Measurements from ENCODE around the gene NPW.
A peak's percentile ranks its signal among the peaks of the same experiment; 100 is the strongest.
"Not testable (repeated sequence)": the region's sequence is repeated elsewhere in the genome, so short reads cannot be mapped to it uniquely, and the experiment has no call there.

NPW gene

DNA sequence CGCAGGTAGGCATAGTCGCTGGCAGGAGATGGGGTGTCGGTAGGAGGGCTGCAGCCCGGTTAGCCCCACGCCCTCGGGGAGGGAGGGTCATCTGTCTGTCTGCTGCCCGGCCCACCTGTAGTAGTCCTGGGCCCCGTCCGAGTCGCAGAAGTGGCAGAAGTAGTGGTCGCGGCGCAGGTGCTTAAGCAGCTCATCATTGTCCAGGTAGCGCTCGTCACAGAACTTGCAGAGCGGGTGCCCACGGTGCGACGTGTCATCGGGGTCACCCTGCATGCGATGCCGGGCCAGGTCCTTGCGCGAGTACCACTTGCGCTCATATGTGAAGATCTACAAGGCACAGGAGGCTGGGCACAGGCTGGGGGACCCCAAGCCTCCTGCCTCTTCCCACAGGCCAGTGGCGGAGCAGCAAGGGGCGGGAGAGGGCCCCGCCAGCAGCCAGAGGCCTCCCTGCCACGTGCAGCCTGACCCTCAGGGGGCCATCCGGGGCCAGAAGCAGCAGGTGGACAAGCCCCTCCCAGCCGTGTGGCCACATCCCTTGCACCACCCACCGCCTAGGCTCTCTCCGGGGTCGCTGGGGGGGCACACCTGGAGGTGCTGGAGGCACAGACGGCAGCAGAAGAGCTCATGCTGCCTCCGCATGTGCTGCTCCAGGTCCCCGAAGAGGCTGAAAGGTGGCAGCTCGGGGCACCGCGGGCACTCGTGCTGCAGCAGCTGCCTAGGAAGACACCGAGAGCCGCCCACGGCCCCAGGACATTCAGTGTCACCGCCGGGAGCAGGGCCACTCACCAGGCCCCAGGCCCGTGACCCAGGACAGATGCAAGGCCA is 17.0 kb upstream of the NPW start:
- DNase-seq = no peak

DNA sequence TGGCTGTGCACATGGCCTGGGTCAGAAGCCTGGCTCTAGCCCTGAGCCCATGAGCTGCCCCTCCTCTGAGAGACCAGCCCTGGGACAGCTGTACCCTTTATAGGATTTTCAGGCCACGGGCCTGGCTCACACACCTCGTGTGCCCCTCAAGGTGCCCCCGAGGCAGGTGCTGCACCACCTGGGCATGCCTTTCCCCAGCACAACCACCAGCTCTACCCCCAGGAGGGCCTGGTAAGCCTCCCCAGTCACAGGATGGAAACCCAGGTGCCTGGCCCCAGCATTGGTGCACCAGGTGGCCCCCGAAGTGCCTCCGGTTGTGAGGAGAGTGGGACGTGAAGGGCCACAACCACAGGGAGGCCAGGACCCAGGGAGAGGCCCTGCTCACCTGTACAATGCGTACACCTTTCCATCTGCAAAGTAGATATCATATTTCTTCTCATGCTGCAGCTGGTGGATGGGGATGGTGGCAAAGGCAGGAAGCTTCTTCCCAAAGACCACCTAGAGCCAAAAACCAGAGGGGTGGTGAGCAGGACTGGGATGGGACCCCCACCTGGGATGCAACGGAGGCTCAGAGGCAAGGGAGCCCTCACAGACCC is 16.3 kb upstream of the NPW start:
- no peak for DNase-seq

DNA sequence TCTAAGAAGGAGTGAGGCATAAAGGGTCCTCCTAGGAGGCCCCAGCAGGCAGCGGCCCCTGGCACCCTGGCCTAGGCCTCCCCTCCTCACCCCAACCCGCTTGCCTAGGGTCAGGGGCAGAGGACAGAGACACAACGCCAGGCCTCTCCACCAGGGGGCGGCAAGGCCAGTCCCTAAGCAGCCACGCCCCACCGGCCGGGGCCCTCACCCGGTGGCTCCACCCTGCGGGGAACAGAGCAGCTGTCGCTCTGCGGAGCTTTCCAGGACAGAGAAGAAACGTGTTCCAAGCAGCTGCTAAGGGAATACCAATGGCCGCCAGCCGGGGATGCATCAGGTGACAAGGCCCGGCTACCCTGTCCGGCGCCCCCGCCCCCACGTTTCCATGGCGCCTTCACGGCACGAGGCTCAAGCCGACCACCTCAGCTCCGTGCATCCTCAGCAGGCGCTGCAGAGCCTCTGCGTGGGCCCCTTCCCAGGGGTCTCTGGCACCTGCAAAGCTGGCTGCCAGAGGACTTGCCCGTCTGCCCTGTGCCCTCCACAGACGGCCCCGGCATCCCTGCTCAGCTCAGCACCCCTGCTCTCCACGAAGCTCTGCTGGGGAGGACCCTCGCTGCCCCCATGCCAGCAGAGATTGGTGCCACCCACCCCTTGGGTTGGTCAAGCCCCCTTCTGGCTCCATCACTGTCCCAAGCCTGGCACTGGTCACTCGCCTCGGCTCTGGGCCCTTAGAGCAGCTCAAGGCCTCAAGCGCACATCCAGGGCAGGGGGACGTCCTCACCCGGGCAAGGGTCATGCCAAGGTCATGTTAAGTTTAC is 15.6 kb upstream of the NPW start:
- DNase-seq = peak; percentile 96

DNA sequence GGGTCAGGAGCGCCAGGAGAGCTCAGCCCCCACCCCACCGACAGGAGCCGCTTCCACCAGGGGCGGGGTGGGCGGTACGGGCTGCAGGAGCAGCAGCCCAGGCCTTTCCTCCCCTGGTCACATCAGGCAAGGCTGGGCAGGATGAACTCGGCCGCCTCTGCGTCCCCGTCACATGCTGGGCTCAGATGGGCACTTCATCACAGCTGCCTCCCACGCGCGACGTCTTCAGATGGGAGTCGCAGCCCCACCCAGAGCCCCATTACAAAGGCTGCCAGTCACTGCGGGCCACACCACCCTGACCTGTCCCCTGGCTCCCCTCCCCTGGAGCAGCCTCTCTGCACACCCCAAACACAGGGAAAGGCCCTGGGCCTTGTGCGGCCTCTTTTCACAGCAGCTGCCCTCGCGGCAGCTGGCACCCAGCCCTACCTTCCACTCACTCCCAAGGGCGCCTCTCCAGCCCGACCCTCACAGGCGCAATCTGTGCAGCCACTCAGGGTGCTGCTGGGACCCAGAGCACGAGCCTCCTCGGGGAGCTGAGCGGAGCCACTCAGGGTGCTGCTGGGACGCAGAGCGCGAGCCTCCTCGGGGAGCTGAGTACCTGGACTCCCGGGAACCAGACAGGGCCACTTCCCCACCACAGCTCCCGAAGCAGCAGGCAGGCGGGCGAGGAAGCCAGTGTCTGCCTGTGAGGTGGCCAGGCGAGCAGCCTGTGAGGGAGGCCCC is 14.6 kb upstream of the NPW start:
- DNase-seq = peak; percentile 15

DNA sequence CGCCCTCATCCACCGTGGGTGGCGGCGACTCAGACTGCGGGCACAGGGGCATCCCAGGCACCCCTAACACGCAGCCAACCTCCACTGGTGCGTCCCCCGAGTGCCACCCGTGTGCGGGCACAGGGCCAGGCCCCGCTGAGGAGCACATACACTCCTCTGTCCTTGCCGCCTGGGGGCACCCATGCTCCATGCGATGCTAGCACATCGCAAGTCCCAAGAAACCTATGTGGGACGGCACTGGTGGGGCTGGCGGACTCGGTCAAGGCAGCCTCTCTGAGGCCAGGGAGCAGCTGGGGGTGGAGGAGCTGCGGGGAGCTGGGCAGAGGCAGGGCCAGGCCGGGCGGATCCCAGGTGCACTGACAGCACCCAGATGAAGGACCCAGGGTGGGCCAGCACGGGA is 13.9 kb upstream of the NPW start:
- DNase-seq = no peak

DNA sequence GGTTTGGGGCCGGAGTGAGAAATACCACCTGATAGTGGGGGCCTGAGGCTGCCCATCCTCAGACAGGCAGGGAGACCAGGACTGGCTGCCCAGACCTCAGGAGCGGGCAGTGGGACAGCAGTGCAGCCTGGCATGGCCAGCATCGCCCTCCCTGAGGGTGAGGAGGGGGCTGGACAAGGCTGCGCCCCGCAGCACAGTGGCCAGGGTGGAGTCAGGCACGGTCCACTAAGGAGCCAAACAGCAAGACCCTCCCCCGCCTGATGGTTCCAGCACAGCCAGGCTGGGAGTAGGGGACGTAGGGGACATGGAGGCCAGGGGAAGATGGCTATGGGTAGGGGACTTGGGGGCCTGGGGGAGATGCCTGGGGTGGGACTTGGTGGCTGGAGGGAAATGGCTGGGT is 13.3 kb upstream of the NPW start:
- no peak for DNase-seq

DNA sequence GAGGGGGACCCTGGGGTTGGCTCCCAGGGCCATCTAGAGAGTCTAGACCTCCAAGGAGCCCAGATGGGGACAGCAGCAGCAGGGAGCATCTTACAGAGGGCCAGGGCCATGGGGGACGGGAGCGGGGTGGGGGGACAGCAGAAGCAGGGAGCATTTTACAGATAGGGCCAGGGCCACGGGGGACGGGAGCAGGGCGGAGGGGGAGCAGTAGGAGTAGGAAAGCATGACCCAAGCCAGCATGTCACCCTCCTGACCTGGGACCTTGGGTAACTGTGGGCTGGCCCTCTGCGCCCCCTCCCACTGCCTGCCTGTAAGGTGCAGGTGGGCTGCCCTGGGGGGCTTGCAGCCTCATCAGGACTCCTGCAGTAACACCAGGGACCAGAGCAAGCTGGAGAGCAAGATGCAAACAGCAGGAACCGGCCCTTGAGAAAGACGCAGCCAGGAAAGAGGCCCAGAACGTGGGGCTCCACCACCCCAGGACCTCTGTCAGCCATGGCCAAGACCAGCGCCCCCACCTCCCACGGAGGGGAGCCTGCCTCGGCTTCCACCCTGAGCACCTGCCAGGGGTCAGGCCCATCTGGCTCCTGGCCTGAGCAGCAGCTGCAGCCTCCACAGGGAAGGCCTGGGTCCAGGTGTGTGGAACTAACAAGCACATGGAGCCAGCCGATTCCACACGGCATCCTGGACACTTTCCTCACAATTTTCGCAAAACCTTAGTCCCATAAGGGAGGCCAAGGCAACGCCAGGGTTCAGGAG is 12.3 kb upstream of the NPW start:
- no peak for DNase-seq

DNA sequence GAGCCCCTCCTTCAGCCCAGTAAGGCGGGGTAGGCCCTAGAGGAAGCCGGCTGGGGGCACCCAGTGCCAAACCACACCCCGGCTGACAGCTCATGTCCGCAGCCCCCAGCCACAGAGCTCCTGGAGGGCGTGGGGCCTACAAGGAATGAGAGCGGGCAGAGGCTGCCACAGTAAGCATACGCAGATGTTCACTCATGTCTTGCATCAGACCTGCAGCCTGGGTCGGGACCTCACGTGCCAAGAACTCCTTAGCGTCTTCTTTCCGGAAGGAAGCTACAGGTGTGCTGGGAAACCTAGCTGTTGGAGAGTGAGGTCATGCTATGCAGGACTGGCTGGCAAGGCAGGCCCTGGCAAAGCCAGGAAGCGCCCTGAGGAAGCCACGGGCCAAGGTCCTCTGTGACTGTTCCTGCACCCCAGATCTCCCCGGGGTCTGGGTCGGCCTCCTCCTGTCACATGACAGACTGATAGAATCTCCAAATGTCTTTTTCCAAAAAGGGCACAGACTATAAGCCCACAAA is 11.5 kb upstream of the NPW start:
- DNase-seq = no peak

DNA sequence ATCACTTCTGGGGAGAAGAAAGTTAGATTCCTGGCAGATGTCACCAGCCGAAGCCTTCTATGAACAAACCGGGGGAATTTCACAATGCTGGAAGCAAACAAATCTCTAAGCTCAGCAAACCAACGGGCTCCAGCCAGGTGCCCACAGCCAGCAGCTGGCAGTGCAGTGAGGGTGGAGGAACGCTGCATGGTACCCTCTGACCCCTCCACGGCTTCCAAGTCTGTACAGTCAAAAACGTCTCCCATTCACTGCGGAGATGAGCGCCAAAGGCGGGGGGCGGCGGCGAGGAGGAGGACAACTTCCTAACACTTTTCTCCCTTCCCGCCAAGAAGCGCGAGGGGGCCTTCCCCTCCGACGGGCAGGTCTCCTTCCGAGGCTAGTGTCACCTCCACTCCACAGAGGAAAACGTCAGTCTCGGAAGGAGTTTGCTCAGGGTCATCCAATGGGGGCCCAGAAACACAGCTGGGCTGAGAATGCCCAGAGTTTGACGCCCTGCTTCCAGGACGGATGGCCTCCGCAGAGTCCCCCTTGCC is 10.9 kb upstream of the NPW start:
- peak; percentile 37 for DNase-seq

DNA sequence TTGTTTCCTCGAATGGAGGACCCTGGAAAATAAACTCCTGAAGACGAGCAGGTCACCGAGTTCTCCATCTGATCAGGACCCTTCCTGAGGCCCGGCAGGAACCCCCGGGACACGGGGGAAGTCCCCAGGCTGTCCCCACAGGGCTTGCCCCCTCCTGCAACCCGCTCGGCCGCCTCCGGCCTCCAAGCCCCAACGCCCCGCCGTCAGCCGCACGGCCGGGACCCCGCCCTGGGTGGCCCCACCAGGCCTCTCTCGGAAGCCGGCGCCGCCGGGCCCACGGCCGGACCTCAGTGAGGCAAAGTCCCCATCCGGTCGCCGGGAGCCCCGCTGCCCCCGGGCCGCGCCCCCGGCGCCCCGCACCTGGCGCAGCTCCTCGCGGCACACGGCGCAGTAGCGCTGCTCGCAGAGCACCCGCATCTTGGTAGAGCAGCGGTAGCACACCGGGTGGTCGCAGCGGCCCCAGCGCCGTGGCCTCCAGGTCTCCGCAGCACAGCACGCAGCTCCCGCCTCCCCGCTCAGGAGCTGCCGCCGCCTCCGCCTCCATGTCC is 10.3 kb upstream of the NPW start:
- DNase-seq = peak; percentile 38

DNA sequence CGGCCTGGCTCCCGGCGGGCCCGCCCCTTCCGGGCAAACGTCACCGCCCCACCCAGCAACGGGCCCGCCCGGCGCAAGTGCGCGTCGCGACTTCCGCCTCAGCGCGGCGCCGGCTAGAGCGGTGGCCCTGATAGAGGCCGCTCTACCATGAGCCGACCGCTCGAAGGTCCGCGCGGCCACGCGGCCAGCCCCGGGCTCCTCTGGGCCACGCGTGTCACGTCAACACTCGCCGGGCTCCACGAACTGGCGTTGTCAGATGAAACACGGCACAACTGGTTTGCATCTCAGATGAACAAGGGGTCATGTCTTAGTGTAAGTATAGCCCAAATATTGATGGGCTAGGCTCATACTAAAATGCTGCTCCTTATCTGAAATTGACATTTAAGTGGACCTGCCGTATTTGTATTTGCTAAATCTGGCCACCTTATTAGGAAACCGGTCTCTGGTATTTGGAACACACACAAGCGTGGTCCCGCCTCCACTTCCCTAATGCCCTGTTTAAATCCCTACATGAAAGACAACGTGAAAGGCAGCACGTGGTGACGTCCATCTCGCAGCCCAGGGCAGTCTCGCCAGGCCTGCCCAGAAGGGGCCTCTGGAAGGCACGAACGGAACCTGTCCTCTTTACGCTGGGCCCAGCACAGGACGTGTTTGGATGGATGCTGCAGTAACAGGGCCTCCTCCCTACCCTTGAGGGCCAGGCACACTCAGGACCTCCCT is 9.6 kb upstream of the NPW start, which contains the start of gene ZNF598:
Gene ZNF598 (minus strand): TSS at position 31 of the 720 bp plus-strand sequence.
- DNase-seq = peak; percentile 94

DNA sequence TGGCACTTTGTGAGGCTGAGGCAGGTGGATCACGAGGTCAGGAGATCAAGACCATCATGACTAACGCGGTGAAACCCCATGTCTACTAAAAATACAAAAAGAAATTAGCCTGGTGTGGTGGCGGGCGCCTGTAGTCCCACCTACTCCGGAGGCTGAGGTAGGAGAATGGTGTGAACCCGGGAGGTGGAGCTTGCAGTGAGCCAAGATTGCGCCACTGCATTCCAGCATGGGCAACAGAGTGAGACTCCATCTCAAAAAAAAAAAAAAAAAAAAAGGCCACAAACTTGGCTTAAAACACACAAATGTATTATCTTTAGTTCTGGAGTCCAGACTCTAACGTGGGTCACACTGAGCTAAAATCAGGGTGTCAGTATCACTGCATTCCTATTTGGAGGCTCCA is 7.9 kb upstream of the NPW start:
- DNase-seq = not testable (repeated sequence)

DNA sequence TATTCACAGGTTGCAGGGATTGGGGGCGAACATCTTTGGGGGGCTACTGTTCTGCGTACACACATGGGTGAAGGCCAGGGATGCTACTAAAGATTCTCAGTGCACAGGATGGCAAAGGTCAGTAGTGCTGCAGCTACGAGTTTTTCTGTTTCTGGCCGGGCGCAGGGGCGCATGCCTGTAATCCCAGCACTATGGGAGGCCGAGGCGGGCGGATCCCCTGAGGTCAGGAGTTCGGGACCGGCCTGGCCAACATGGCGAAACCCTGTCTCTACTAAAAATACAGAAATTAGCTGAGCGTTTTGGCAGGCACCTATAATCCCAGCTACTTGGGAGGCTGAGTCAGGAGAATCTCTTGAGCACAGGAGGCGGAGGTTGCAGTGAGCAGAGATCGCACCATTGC is 6.1 kb upstream of the NPW start:
- DNase-seq = no peak

DNA sequence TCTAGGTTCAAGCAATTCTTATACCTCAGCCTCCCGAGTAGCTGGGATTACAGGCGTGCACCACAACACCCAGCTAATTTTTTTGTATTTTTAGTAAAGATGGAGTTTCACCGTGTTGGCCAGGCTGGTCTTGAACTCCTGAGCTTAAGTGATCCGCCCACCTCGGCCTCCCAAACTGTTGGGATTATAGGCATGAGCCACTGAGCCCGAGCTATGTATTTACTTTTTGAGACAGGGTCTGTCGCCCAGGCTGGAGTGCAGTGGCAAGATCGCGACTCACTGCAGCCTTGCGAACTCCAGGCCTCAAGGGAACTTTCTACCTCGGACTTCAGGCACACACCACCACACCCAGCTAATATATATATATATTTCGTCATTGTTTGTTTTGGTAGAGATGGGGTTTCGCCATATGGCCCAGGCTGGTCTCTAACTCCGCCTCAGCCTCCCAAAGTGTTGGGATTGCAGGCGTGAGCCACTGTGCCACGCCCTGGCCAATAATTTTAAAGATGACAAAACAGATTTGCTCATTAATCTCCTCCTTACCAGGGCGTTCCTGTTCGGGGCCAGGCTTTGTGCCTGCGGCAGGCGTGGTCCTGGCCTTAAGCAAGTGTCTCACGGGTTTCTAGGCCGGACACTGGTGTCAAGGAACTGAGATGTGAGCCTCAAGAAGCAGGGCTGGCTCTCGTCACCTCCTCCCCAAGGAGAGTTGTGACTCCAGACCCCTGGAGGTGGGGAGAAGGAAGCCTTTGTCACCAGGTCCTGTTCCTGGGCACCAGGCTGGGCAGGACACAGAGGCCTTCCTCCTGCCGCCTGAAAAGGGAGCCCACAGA is 4.3 kb upstream of the NPW start:
- no peak for DNase-seq

DNA sequence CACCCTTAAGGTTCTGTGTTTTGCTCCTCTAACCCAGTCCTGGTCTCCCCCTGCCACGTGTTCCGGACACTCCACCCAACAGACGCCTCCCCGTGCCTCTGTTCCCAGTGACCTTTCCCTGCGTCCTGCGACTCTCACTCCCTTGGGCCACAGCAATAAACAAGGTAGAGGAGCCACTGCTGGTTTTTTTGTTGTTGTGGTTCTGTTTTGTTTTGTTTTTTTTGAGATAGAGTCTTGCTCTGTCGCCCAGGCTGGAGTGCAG is 3.7 kb upstream of the NPW start:
- DNase-seq = no peak

DNA sequence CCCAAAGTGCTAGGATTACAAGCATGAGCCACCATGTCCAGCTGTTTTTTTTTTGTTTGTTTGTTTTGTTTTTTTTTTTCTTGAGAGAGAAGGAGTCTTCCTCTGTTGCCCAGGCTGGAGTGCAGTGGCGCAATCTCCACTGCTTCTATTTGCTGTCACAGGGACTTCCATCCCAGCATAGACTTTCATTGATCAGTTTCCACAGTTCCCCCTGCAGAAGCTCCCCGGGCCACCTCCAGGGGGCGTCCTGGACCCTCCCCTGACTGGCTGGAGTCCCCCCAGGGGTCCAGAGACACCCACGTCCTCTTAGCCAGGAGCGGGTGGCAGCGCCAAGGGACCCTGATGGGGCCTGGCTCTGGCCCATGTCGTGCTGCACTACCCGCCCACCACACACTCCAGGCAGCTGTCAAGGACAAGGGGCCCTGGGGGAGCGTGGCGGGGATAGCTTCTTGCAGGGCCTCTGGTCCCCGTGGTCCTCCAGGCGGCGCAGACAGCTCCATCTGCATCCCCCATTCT is 3.1 kb upstream of the NPW start:
- DNase-seq = no peak

DNA sequence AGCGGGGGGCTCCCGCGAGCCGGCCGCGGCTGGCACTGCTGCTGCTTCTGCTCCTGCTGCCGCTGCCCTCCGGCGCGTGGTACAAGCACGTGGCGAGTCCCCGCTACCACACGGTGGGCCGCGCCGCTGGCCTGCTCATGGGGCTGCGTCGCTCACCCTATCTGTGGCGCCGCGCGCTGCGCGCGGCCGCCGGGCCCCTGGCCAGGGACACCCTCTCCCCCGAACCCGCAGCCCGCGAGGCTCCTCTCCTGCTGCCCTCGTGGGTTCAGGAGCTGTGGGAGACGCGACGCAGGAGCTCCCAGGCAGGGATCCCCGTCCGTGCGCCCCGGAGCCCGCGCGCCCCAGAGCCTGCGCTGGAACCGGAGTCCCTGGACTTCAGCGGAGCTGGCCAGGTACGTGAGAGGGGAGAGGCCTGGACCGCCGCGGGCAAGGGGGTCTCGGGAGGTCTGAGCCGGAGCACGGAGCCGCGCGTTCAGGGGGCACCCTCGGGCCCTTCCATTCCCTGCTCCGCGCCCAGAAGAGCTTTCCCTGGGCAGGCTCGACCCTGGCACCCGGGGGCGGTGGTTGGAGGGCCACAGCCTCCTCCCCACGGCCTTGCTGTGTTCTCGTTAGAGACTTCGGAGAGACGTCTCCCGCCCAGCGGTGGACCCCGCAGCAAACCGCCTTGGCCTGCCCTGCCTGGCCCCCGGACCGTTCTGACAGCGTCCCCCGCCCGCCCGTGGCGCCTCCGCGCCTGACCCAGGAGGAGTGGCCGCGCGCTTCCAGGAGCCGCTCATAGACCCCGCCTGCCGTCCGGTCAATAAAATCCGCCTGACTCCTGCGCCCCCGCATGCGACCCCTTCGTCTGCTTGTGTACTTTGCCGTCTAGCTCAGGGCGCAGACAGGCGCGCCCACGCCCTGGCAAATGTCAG is 591 bp downstream of the NPW start:
- DNase-seq = peak; percentile 54

DNA sequence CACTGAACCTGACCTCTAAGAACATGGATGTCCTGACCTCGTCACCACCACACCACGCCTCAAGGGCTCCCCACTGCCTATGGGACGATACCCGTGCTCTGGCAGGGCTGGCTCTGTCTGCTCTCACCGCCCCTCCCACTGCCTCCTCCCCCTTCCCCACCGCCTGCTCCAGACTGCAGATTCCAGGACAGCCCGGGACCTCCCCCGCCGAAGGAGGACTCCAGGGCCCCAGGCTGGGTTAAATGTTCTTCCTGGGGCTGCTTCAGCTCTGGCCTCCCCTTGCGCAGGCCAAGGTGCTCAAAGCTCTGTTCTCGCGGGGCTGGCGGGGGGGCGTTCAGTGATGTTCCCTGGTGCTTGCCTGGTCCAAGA is 3.1 kb downstream of the NPW start:
- no peak for DNase-seq

All from eye (tissue), 1 donor.